Stimulated activated CD4-positive, alpha-beta T cell treated with anti-CD3 and anti-CD28 coated beads, Interleukin-1b, Interleukin-23, amount 100 ng/mL, for 48 hours (primary cell): ENCODE measurements around the gene USH1C.

Experiments
- DNase-seq: peaks from one replicate; pipeline ENCODE4 v3.0.0-alpha.2; 2020

USH1C gene

GRCh38 chr11:17543574-17544180 lies 539 bp downstream of the USH1C start:
- DNase-seq = no peak

GRCh38 chr11:17543041-17543440 lies 1.2 kb downstream of the USH1C start:
- DNase-seq = no peak

- no peak for DNase-seq
Measured at GRCh38 chr11:17542249-17542648, 2.0 kb downstream of the USH1C start.

- DNase-seq = no peak
Measured at GRCh38 chr11:17541330-17541885, 2.8 kb downstream of the USH1C start.

- DNase-seq = no peak
Measured at GRCh38 chr11:17540807-17541206, 3.4 kb downstream of the USH1C start.

GRCh38 chr11:17538731-17539130 lies 5.5 kb downstream of the USH1C start:
- DNase-seq = no peak

- no peak for DNase-seq
Measured at GRCh38 chr11:17538054-17538453, 6.2 kb downstream of the USH1C start.

- no peak for DNase-seq
Measured at GRCh38 chr11:17537261-17537660, 7.0 kb downstream of the USH1C start.

- DNase-seq = no peak
Measured at GRCh38 chr11:17535488-17535887, 8.7 kb downstream of the USH1C start.

GRCh38 chr11:17533778-17534415 lies 10.3 kb downstream of the USH1C start:
- DNase-seq = no peak

- no peak for DNase-seq
Measured at GRCh38 chr11:17533341-17533740, 10.9 kb downstream of the USH1C start.

- no peak for DNase-seq
Measured at GRCh38 chr11:17532784-17533183, 11.4 kb downstream of the USH1C start.

GRCh38 chr11:17531636-17532113 lies 12.5 kb downstream of the USH1C start:
- no peak for DNase-seq

GRCh38 chr11:17531071-17531600 lies 13.1 kb downstream of the USH1C start:
- DNase-seq = no peak

- no peak for DNase-seq
Measured at GRCh38 chr11:17529844-17530185, 14.4 kb downstream of the USH1C start.

GRCh38 chr11:17528906-17529843 lies 15.0 kb downstream of the USH1C start:
- no peak for DNase-seq

GRCh38 chr11:17528181-17528691 lies 16.0 kb downstream of the USH1C start:
- DNase-seq = peak; percentile 51

GRCh38 chr11:17527628-17527995 lies 16.6 kb downstream of the USH1C start:
- DNase-seq = no peak

GRCh38 chr11:17526931-17527627 lies 17.1 kb downstream of the USH1C start:
- no peak for DNase-seq

GRCh38 chr11:17526326-17526725 lies 17.9 kb downstream of the USH1C start:
- DNase-seq = no peak

- no peak for DNase-seq
Measured at GRCh38 chr11:17525570-17525969, 18.6 kb downstream of the USH1C start.

GRCh38 chr11:17524221-17524620 lies 20.0 kb downstream of the USH1C start:
- DNase-seq = no peak
